Neural progenitor cell (in vitro differentiated cells): ENCODE measurements around the gene CABP2.

Experiments used
- CTCF ChIP-seq: fragments of 200-600 bp; sonication (generic); IDR thresholded peaks from 2 replicates; pipeline ENCODE4 v1.5.1; 2017; ENCODE audit warnings: antibody characterized with exemption, mild to moderate bottlenecking
- EZH2 ChIP-seq: fragments of 200-600 bp; sonication (generic); IDR thresholded peaks from 2 replicates; pipeline ENCODE4 v1.6.1; 2017; ENCODE audit warnings: antibody characterized with exemption, mild to moderate bottlenecking, moderate library complexity
- EZH2phosphoT487 ChIP-seq: fragments of 200-600 bp; sonication (generic); IDR thresholded peaks from 2 replicates; pipeline ENCODE4 v1.6.1; 2017; ENCODE audit warnings: antibody characterized with exemption

DNA sequence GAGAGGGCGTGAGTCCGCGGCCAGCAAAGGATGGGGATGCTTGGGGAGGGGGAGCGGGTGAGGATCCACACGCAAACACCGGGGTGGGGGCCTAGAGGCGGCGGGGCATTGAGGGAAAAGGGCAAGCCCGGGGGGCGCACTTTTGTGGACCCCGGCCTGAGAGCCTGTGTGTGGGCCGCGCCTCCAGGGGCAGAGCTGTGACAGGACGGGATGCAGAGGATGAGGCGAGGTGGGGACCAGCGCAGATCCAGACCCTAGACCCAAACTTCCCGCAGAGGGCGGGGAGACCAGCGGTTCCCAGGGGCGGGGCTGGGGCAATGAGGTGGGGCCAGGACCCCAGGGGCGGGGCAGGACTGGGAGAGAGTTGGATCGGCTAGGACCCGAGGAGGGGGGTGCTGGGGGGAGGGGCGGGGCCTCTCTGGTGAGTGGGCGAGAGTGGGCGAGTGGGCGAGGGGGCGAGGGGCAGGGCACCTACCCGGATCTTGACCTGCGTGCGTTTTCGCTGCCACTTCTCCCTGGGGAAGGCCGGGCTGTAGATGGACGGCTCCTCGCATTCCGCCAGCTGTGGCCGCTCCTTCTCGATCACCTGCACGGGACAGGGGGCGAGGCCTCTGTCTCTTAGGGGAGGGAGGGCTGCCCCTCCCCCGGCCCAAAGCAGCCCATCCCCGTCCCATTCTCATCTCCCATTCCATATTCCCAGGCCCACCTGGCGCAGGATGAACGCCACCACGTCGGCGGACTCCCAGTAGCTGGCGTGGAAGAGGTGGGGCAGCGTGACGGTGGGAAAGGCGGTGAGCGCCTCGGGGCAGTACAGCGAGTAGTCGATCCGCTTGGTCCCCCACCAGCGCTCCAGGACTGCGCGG lies 28.6 kb downstream of the CABP2 start:
- no peak for TF ChIP-seq CTCF
- no peak for TF ChIP-seq EZH2phosphoT487
- no peak for TF ChIP-seq EZH2
